ENCODE data around the gene FAM229A. TPM values are rescaled to one million over a fixed set of nuclear protein-coding genes. Genes with fewer than 3 reads are reported as not detected.
A peak's percentile ranks its signal among the peaks of the same experiment; 100 is the strongest.
"Not testable (repeated sequence)": the region's sequence is repeated elsewhere in the genome, so short reads cannot be mapped to it uniquely, and the experiment has no call there.

FAM229A gene
- total and polyA plus RNA-seq, 2 donors: 1.6 to 14.6 TPM

- WGBS: 91% methylated on average over 2 of the region's 2 CpGs
- H3K27me3 ChIP-seq (ENCODE audit: control insufficient read depth in 2 of 2, insufficient read depth in 1 of 2, low read length in 1 of 2): no peaks in the 10 kb centered on the region
- H3K4me1 ChIP-seq (ENCODE audit: control insufficient read depth in 2 of 2, insufficient read depth in 2 of 2, low read length in 2 of 2): peaks cover 7 to 15% of the 10 kb centered on the region in 2 donors
- no peaks in the 10 kb centered on the region for H3K9me3 ChIP-seq (ENCODE audit: control insufficient read depth in 2 of 2, insufficient read depth in 1 of 2, low read length in 1 of 2)
- no peak overlapping the region for H3K4me3 ChIP-seq (ENCODE audit: low read length in 2 of 2)
- H3K27ac ChIP-seq (ENCODE audit: low read depth in 1 of 2, low read length in 1 of 2): no peak overlapping the region
- no peak for DNase-seq (ENCODE audit: low read depth in 6 of 9, low spot score in 9 of 9)
- no peaks in the 10 kb centered on the region for H3K36me3 ChIP-seq (ENCODE audit: control insufficient read depth in 2 of 2, insufficient read depth in 2 of 2, low read length in 1 of 2)
Measured at GRCh38 chr1:32398401-32398800, 36.1 kb upstream of the FAM229A start.

DNA sequence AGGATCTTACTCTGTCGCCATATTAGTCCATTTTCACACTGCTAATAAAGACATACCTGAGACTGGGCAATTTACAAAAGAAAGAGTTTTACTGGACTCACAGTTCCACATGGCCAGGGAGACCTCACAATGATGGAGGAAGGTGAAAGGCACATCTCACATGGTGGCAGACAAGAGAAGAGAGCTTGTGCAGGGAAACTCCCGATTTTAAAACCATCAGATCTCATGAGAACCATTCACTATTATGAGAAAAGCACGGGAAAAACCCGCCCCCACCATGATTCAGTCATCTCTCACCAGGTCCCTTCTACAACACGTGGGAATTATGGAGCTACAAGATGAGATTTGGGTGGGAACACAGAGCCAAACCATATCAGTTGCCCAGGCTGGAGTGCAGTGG lies 34.2 kb upstream of the FAM229A start:
- not testable (repeated sequence) for H3K9me3 ChIP-seq (ENCODE audit: control insufficient read depth in 2 of 2, insufficient read depth in 1 of 2, low read length in 1 of 2); H3K27me3 ChIP-seq (ENCODE audit: control insufficient read depth in 2 of 2, insufficient read depth in 1 of 2, low read length in 1 of 2); DNase-seq (ENCODE audit: low read depth in 6 of 9, low spot score in 9 of 9); H3K36me3 ChIP-seq (ENCODE audit: control insufficient read depth in 2 of 2, insufficient read depth in 2 of 2, low read length in 1 of 2); H3K27ac ChIP-seq (ENCODE audit: low read depth in 1 of 2, low read length in 1 of 2); H3K4me3 ChIP-seq (ENCODE audit: low read length in 2 of 2)
- 98% methylated on average over 5 of the region's 5 CpGs for WGBS
- peaks cover 10 to 22% of the 10 kb centered on the region in 2 donors for H3K4me1 ChIP-seq (ENCODE audit: control insufficient read depth in 2 of 2, insufficient read depth in 2 of 2, low read length in 2 of 2)

DNA sequence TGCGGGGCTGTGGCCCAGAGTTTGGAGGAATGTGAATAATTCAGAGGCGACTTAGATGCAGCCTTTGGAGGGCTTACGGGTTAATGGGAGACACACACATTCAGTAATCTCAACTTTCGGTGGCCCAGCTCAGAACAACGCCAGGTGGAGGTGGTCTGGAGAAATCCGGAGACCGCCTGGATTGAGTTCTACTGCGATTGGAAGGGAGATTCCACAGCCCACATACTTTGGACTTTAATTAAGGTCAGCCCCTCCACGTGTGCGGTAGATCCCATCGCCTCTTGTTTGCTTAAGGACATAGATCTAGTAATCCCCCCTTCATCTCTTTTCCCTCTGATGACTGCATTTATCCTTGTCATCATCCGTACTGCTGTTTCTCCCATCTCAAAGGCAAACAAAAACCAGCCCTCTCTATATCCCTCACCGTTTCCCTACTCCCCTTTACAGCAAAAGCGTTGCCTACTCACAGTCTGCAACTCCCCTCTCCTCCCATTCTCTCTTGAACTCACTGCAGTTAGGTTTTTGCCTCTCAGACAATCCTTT lies 32.7 kb upstream of the FAM229A start:
- H3K4me3 ChIP-seq (ENCODE audit: low read length in 2 of 2): peak overlapping the region; percentile 61 to 90
- H3K36me3 ChIP-seq (ENCODE audit: control insufficient read depth in 2 of 2, insufficient read depth in 2 of 2, low read length in 1 of 2): peaks cover 7 to 18% of the 10 kb centered on the region in 2 donors
- peak overlapping the region; percentile 91 to 94 for H3K27ac ChIP-seq (ENCODE audit: low read depth in 1 of 2, low read length in 1 of 2)
- 2% methylated on average over 14 of the region's 14 CpGs for WGBS
- H3K4me1 ChIP-seq (ENCODE audit: control insufficient read depth in 2 of 2, insufficient read depth in 2 of 2, low read length in 2 of 2): peaks cover 8 to 18% of the 10 kb centered on the region in 2 donors
- H3K27me3 ChIP-seq (ENCODE audit: control insufficient read depth in 2 of 2, insufficient read depth in 1 of 2, low read length in 1 of 2): no peaks in the 10 kb centered on the region
- DNase-seq (ENCODE audit: low read depth in 6 of 9, low spot score in 9 of 9): no peak
- H3K9me3 ChIP-seq (ENCODE audit: control insufficient read depth in 2 of 2, insufficient read depth in 1 of 2, low read length in 1 of 2): no peaks in the 10 kb centered on the region

DNA sequence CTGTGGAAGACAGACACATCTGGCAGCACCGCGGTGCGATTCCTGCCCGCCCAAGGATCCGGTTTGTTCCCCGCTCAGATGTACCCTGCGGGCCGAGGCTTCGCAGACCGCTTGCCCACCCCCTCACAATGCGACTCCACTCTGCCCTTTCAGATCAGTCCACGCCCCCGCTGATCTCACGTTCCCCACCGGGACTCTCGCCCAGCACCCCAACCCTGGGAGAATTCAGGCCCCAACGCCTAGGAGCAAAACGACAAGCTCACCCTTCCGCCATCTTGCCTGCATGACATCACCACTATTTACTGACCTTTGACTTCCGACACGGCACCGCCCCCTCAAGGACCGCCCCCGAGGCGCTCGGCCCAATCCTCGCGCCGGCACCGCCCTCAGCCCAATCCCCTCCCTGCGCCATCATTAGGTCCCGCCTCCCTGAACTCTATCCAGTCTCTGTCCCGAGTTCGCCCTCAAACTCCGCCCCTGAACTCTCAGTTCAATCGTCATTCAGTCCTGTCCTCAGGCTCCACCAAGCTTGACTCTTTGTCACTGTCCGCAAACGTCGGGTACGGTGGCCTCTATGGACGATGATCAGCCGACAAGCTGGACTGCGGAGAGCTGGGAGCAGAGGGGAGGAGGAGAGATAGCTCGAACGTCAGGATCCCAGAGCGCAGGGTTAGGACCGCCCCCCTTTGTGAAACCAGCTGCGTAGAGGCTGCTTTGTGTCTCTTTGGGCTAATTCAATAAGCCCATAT lies 32.0 kb upstream of the FAM229A start, which contains the start of gene BSDC1:
Gene BSDC1 (minus strand): TSS at position 301 of the 749 bp plus-strand sequence. CDS start 27 bp downstream, at position 274.
- H3K36me3 ChIP-seq (ENCODE audit: control insufficient read depth in 2 of 2, insufficient read depth in 2 of 2, low read length in 1 of 2): peaks cover 13 to 24% of the 10 kb centered on the region in 2 donors
- peak within 1 kb of the TSS; percentile 91 to 94 for H3K27ac ChIP-seq (ENCODE audit: low read depth in 1 of 2, low read length in 1 of 2)
- WGBS: under 1% methylated on average over 48 of the region's 48 CpGs
- DNase-seq (ENCODE audit: low read depth in 6 of 9, low spot score in 9 of 9): peak; percentile 92 to 98 (median 95)
- H3K9me3 ChIP-seq (ENCODE audit: control insufficient read depth in 2 of 2, insufficient read depth in 1 of 2, low read length in 1 of 2): no peaks in the 10 kb centered on the region
- peaks cover 8 to 18% of the 10 kb centered on the region in 2 donors for H3K4me1 ChIP-seq (ENCODE audit: control insufficient read depth in 2 of 2, insufficient read depth in 2 of 2, low read length in 2 of 2)
- no peaks in the 10 kb centered on the region for H3K27me3 ChIP-seq (ENCODE audit: control insufficient read depth in 2 of 2, insufficient read depth in 1 of 2, low read length in 1 of 2)
- peak within 1 kb of the TSS; percentile 61 to 90 for H3K4me3 ChIP-seq (ENCODE audit: low read length in 2 of 2)

DNA sequence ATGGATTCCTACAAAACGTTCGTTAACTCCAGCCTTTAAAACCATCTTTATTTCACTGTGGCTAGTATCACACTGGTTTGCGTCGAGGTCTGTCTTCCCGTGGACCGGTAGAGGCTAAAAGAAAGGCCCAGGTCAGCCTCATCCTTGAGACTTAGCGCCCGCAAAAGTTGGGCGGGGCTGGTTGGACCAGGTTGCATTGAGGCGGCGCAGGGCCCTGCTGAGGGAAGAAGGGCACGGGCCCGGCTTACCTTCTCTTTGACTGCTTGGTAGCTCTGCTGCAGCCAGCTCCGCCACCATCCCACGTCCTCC lies 31.5 kb upstream of the FAM229A start:
- 5% methylated on average over 15 of the region's 15 CpGs for WGBS
- no peak for DNase-seq (ENCODE audit: low read depth in 6 of 9, low spot score in 9 of 9)

GRCh38 chr1:32393136-32393535 lies 30.9 kb upstream of the FAM229A start:
- no peaks in the 10 kb centered on the region for H3K27me3 ChIP-seq (ENCODE audit: control insufficient read depth in 2 of 2, insufficient read depth in 1 of 2, low read length in 1 of 2)
- H3K36me3 ChIP-seq (ENCODE audit: control insufficient read depth in 2 of 2, insufficient read depth in 2 of 2, low read length in 1 of 2): peaks cover 20 to 27% of the 10 kb centered on the region in 2 donors
- peaks cover 8 to 18% of the 10 kb centered on the region in 2 donors for H3K4me1 ChIP-seq (ENCODE audit: control insufficient read depth in 2 of 2, insufficient read depth in 2 of 2, low read length in 2 of 2)
- WGBS: 89% methylated on average over 1 of the region's 1 CpG
- H3K4me3 ChIP-seq (ENCODE audit: low read length in 2 of 2): no peak overlapping the region
- no peaks in the 10 kb centered on the region for H3K9me3 ChIP-seq (ENCODE audit: control insufficient read depth in 2 of 2, insufficient read depth in 1 of 2, low read length in 1 of 2)
- no peak overlapping the region for H3K27ac ChIP-seq (ENCODE audit: low read depth in 1 of 2, low read length in 1 of 2)
- DNase-seq (ENCODE audit: low read depth in 6 of 9, low spot score in 9 of 9): no peak

More for the DNA sequence above, 31.5 kb upstream of the FAM229A start:
- Histone ChIP-seq H3K36me3 (ENCODE audit: control insufficient read depth in 2 of 2, insufficient read depth in 2 of 2, low read length in 1 of 2) (peaks cover 16 to 24% of the 10 kb centered on the region in 2 donors), H3K9me3 (ENCODE audit: control insufficient read depth in 2 of 2, insufficient read depth in 1 of 2, low read length in 1 of 2) (no peaks in the 10 kb centered on the region), H3K4me3 (ENCODE audit: low read length in 2 of 2) (peak overlapping the region; percentile 61 to 90), H3K27ac (ENCODE audit: low read depth in 1 of 2, low read length in 1 of 2) (peak overlapping the region; percentile 87 to 88), H3K27me3 (ENCODE audit: control insufficient read depth in 2 of 2, insufficient read depth in 1 of 2, low read length in 1 of 2) (no peaks in the 10 kb centered on the region), H3K4me1 (ENCODE audit: control insufficient read depth in 2 of 2, insufficient read depth in 2 of 2, low read length in 2 of 2) (peaks cover 8 to 18% of the 10 kb centered on the region in 2 donors)

DNA sequence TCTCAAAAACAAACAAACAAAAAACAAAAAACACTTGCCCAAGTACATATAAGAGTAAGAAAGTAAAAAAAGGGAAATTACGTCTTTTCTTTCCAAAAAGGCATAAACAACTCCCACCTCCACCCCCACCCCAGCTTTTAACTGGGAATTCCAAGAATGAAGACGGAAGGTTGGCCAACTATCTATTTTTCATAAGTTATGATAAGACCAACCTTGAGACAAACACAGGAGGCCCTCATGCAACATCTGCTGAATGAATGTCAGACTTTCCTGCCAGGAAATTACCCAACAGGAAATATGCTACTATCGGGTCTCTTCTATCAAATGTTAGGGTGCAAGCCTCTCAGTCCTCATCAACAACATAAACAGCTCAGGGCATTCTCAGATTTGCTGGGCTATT lies 30.0 kb upstream of the FAM229A start:
- Histone ChIP-seq H3K4me3 (ENCODE audit: low read length in 2 of 2) (no peak overlapping the region), H3K9me3 (ENCODE audit: control insufficient read depth in 2 of 2, insufficient read depth in 1 of 2, low read length in 1 of 2) (no peaks in the 10 kb centered on the region), H3K27ac (ENCODE audit: low read depth in 1 of 2, low read length in 1 of 2) (no peak overlapping the region), H3K36me3 (ENCODE audit: control insufficient read depth in 2 of 2, insufficient read depth in 2 of 2, low read length in 1 of 2) (peaks cover 20 to 32% of the 10 kb centered on the region in 2 donors), H3K27me3 (ENCODE audit: control insufficient read depth in 2 of 2, insufficient read depth in 1 of 2, low read length in 1 of 2) (no peaks in the 10 kb centered on the region), H3K4me1 (ENCODE audit: control insufficient read depth in 2 of 2, insufficient read depth in 2 of 2, low read length in 2 of 2) (peaks cover 8 to 18% of the 10 kb centered on the region in 2 donors)
- DNase-seq (ENCODE audit: low read depth in 6 of 9, low spot score in 9 of 9): no peak
- 87% methylated on average over 3 of the region's 3 CpGs for WGBS

DNA sequence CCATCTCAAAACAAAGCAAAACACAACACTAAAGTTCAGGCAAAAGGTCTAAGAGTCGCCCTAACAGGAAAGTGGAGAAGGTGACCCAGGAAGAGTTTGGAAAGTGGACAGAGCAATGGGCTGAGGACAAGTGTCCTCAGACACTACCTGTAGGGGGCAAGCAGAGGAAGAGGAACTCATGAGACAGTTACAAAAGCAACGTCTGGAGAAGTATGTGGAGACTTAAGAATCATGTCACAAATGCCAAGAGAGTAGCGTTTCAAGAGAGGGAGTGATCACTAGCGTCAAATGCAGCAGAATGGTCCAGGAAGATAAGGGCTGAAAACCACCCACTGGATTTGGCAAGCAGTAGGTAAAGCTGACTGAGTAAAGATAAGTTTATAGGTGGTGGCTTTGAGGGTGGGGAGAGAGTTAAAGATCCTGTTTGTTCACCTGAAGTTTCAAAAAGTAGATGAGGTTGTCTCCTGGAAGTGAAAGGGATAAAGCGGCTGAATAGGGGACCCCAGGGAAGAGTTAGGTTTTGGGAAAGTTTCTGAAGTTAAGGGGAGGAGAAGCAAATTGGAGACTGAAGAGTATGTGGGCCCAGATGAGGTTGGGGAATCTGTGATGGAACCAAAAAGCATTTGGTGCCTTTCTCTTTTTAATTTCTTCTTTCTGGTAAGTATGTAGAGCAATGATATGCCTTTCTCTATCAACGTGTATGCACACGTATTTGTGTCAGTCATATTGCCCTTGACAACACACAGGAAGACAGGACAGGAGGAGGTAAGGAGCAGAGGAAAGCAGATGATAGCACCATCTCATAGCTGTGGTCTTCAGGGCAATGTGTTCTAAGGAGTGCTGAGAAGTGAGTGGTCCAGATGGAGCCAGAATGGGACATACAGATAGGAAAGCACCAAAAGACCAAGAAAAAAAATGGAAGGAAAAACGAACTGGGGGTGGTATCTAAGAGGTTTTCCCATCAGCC lies 28.9 kb upstream of the FAM229A start:
- peaks cover 8 to 18% of the 10 kb centered on the region in 2 donors for H3K4me1 ChIP-seq (ENCODE audit: control insufficient read depth in 2 of 2, insufficient read depth in 2 of 2, low read length in 2 of 2)
- no peak for DNase-seq (ENCODE audit: low read depth in 6 of 9, low spot score in 9 of 9)
- no peak overlapping the region for H3K27ac ChIP-seq (ENCODE audit: low read depth in 1 of 2, low read length in 1 of 2)
- peaks cover 25 to 39% of the 10 kb centered on the region in 2 donors for H3K36me3 ChIP-seq (ENCODE audit: control insufficient read depth in 2 of 2, insufficient read depth in 2 of 2, low read length in 1 of 2)
- 90% methylated on average over 8 of the region's 8 CpGs for WGBS
- no peaks in the 10 kb centered on the region for H3K27me3 ChIP-seq (ENCODE audit: control insufficient read depth in 2 of 2, insufficient read depth in 1 of 2, low read length in 1 of 2)
- no peaks in the 10 kb centered on the region for H3K9me3 ChIP-seq (ENCODE audit: control insufficient read depth in 2 of 2, insufficient read depth in 1 of 2, low read length in 1 of 2)
- no peak overlapping the region for H3K4me3 ChIP-seq (ENCODE audit: low read length in 2 of 2)

All from thymus (tissue), 11 donors.